Testis (tissue), 5 donors: ENCODE data around the gene PPP1R3D. TPM values are rescaled to one million over a fixed set of nuclear protein-coding genes. Genes with fewer than 3 reads are reported as not detected.

ENCODE experiments used
- DNase-seq: peaks from one replicate; pipeline ENCODE4 v3.0.0-alpha.2; 2019
- H3K27ac ChIP-seq, 2 donors: fragments of 200-600 bp; sonication (generic); one replicate each; pipeline ENCODE4 v1.5.1; 2019
- H3K27me3 ChIP-seq: fragments of 200-600 bp; sonication (generic); one replicate; pipeline ENCODE4 v1.5.1; 2019
- H3K36me3 ChIP-seq: fragments of 200-600 bp; sonication (generic); one replicate; pipeline ENCODE4 v1.5.1; 2017; ENCODE audit warnings: low read depth; ENCODE audit errors: missing control alignments
- H3K4me1 ChIP-seq: fragments of 200-600 bp; sonication (generic); one replicate; pipeline ENCODE4 v1.5.1; 2019
- H3K4me3 ChIP-seq, 2 donors: fragments of 200-600 bp; sonication (generic); one replicate each; pipeline ENCODE4 v1.5.1; 2017 to 2019
- H3K9me3 ChIP-seq: fragments of 200-600 bp; sonication (generic); one replicate; pipeline ENCODE4 v1.5.1; 2017
- CTCF ChIP-seq, 3 experiments: fragments of 450-650 bp in 2 of 3; fragments of 200-600 bp in 1 of 3; sonication (generic) in 1 of 3; IDR thresholded peaks; one replicate each; pipeline ENCODE4 v1.5.1; 2016 to 2019; ENCODE audit warnings: antibody characterized with exemption in 3 of 3, mild to moderate bottlenecking in 2 of 3, moderate library complexity in 1 of 3
- POLR2A ChIP-seq: fragments of 450-650 bp; IDR thresholded peaks from one replicate; pipeline ENCODE4 v1.6.1; 2017; ENCODE audit warnings: antibody characterized with exemption, mild to moderate bottlenecking, moderate library complexity
- WGBS, 2 donors: methylation state at CpG; one replicate each; pipeline ENCODE4 v1.1.5; 2018; 5-methylcytosine and 5-hydroxymethylcytosine counted together
- intact Hi-C: fragments of 100-400 bp; cut with DNase I; formaldehyde crosslinking; loops from one replicate; pipeline ENCODE4 v1.15.1; 2023; ENCODE audit warnings: low total_unique reads
- long read RNA-seq, 2 donors: transcript quantifications; one replicate each; lab custom pipeline, GENCODE V29; 2026
- polyA plus RNA-seq: library from polyadenylated mRNA; stranded (reverse); fragments of 350-450 nt; fragmentation: Illumina TruSeq; extraction: RNeasy Lipid Tissue Mini Kit (QIAGEN cat#74804); gene quantifications from one replicate; pipeline ENCODE4 v1.2.3, GENCODE V29; 2014; ENCODE audit warnings: low read depth, low replicate concordance; ENCODE audit not compliant: insufficient read depth
- total RNA-seq, 2 donors: library from RNA; depleted of rRNA; stranded (reverse); fragments of >200 nt; gene quantifications; one replicate each; pipeline ENCODE4 v1.2.3, GENCODE V29; 2016

PPP1R3D gene
- total RNA-seq, result 1 to 10 TPM; 8.2 to 9.4 TPM
- 4.7 TPM for polyA plus RNA-seq
- long read RNA-seq, donor 1, transcript PPP1R3D-201 (1 exons, 3,630 nt), result major isoform, 13 of 13 reads
- long read RNA-seq, donor 1, partial matches to known transcripts, result 0 of 13 reads
- long read RNA-seq, donor 1, other reads (novel, unspliced or antisense), result 0 of 13 reads
- long read RNA-seq, donor 2, transcript PPP1R3D-201 (1 exons, 3,630 nt), result major isoform, 5 of 5 reads
- long read RNA-seq, donor 2, partial matches to known transcripts, result 0 of 5 reads
- long read RNA-seq, donor 2, other reads (novel, unspliced or antisense), result 0 of 5 reads

GRCh38 chr20:59940129-59940955 is at the start of gene PPP1R3D, which contains the start of gene FAM217B:
Gene PPP1R3D, minus strand, starts transcription at chr20:59940305. Its CDS starts 374 bp downstream, at chr20:59939931.
Gene FAM217B, plus strand, starts transcription at chr20:59940389. Its CDS starts 3,555 bp downstream, at chr20:59943944.
- peak within 1 kb of the TSS; percentile 51 to 70 for H3K4me3 ChIP-seq
- intact Hi-C loops, result no loop called here
- no peaks in the 10 kb centered on the region for H3K36me3 ChIP-seq
- H3K27ac ChIP-seq, result peak within 1 kb of the TSS; percentile 84 to 87
- H3K4me1 ChIP-seq, result peaks cover 21% of the 10 kb centered on the region
- no peaks in the 10 kb centered on the region for H3K9me3 ChIP-seq
- DNase-seq, result peak; percentile 99
- no peaks in the 10 kb centered on the region for H3K27me3 ChIP-seq
- TF ChIP-seq POLR2A, result no peak
- peak in 1 of 3 experiments; percentile 2 for TF ChIP-seq CTCF (IDR thresholded peaks at IDR 0.05)
- WGBS, 2 donors, result 0% methylated on average over 27 to 57 of the region's 57 CpGs

GRCh38 chr20:59988141-59988540 is 48.0 kb upstream of the PPP1R3D start:
- H3K4me3 ChIP-seq, result no peak overlapping the region
- H3K27me3 ChIP-seq, result no peaks in the 10 kb centered on the region
- no peaks in the 10 kb centered on the region for H3K9me3 ChIP-seq
- WGBS, 2 donors, result 70 to 76% methylated on average over 4 to 5 of the region's 5 CpGs
- TF ChIP-seq POLR2A (no peak), CTCF (IDR thresholded peaks at IDR 0.05) (no peak)
- no peak overlapping the region for H3K27ac ChIP-seq
- no peaks in the 10 kb centered on the region for H3K4me1 ChIP-seq
- H3K36me3 ChIP-seq, result no peaks in the 10 kb centered on the region
- DNase-seq, result no peak
- intact Hi-C loops, result no loop called here

- 89 to 90% methylated on average over 7 of the region's 7 CpGs for WGBS, 2 donors
Measured at GRCh38 chr20:59987135-59987534, 47.0 kb upstream of the PPP1R3D start.

GRCh38 chr20:59985864-59986263 is 45.8 kb upstream of the PPP1R3D start:
- no peak for TF ChIP-seq POLR2A
- TF ChIP-seq CTCF (IDR thresholded peaks at IDR 0.05), result no peak
- H3K4me1 ChIP-seq, result no peaks in the 10 kb centered on the region
- no peaks in the 10 kb centered on the region for H3K36me3 ChIP-seq
- H3K9me3 ChIP-seq, result no peaks in the 10 kb centered on the region
- 82 to 94% methylated on average over 2 to 3 of the region's 3 CpGs for WGBS, 2 donors
- DNase-seq, result no peak
- no peak overlapping the region for H3K27ac ChIP-seq
- no peak overlapping the region for H3K4me3 ChIP-seq
- intact Hi-C loops, result no loop called here
- H3K27me3 ChIP-seq, result no peaks in the 10 kb centered on the region

More at GRCh38 chr20:59987135-59987534, 47.0 kb upstream of the PPP1R3D start:
- Histone ChIP-seq H3K4me1 (no peaks in the 10 kb centered on the region), H3K27me3 (no peaks in the 10 kb centered on the region), H3K9me3 (no peaks in the 10 kb centered on the region), H3K27ac (no peak overlapping the region), H3K36me3 (no peaks in the 10 kb centered on the region), H3K4me3 (no peak overlapping the region)
- TF ChIP-seq POLR2A, result no peak
- TF ChIP-seq CTCF (IDR thresholded peaks at IDR 0.05), result no peak
- DNase-seq, result no peak
- intact Hi-C loops, result no loop called here
